Measurements from ENCODE around the gene CATSPER3. TPM values are rescaled to one million over a fixed set of nuclear protein-coding genes. Genes with fewer than 3 reads are reported as not detected.
A peak's percentile ranks its signal among the peaks of the same experiment; 100 is the strongest.

The CATSPER3 gene
- total and polyA plus RNA-seq, 2 experiments from 2014 or later, result 0.11 to 0.14 TPM

GRCh38 chr5:135032999-135033861, 65.5 kb downstream of the CATSPER3 start:
- Histone ChIP-seq H3K27me3 (replicated peaks; ENCODE audit: insufficient read depth) (peaks cover 86% of the 10 kb centered on the region), H3K4me3 (peak overlapping the region; percentile 59), H3K9me3 (ENCODE audit: low read depth) (no peaks in the 10 kb centered on the region), H4K20me1 (ENCODE audit: insufficient read depth) (no peaks in the 10 kb centered on the region), H3K9ac (no peak overlapping the region), H3F3A (ENCODE audit: insufficient read depth) (no peaks in the 10 kb centered on the region), H3K9me2 (ENCODE audit: insufficient read depth) (no peaks in the 10 kb centered on the region), H3K79me2 (ENCODE audit: insufficient read depth) (no peaks in the 10 kb centered on the region), H2AFZ (peak overlapping the region; percentile 62), H3K4me2 (ENCODE audit: unreplicated experiment) (peak overlapping the region; percentile 53), H3K36me3 (ENCODE audit: low read depth) (no peaks in the 10 kb centered on the region), H3K27ac (no peak overlapping the region), H3K4me1 (ENCODE audit: insufficient read depth) (no peaks in the 10 kb centered on the region; the same call in 1 of the 2 replicates)
- in situ Hi-C loops (cut with MboI), result no loop called here
- TF ChIP-seq EZH2 (IDR thresholded peaks at IDR 0.05; ENCODE audit: insufficient read depth, poor library complexity, severe bottlenecking) (peak; percentile 80), EZH2phosphoT487 (IDR thresholded peaks at IDR 0.05; ENCODE audit: insufficient read depth, low read depth) (peak; percentile 31; the same call in 1 of the 2 replicates)
- WGBS, 2 experiments (ENCODE audit: low coverage in 1 of 2, low lambda C conversion rate in 2 of 2, missing lambda C conversion rate in 2 of 2), result 7% methylated on average over 66 to 67 of the region's 89 CpGs
- DNase-seq, result peak; percentile 54

- no peaks in the 10 kb centered on the region for H3F3A ChIP-seq (ENCODE audit: insufficient read depth)
- peaks cover 86% of the 10 kb centered on the region for H3K27me3 ChIP-seq (replicated peaks; ENCODE audit: insufficient read depth)
- TF ChIP-seq EZH2 (IDR thresholded peaks at IDR 0.05; ENCODE audit: insufficient read depth, poor library complexity, severe bottlenecking), result no peak
- TF ChIP-seq EZH2phosphoT487 (IDR thresholded peaks at IDR 0.05; ENCODE audit: insufficient read depth, low read depth), result no peak
- H3K79me2 ChIP-seq (ENCODE audit: insufficient read depth), result no peaks in the 10 kb centered on the region
- no peaks in the 10 kb centered on the region for H3K9me2 ChIP-seq (ENCODE audit: insufficient read depth)
- H2AFZ ChIP-seq, result peak within 1 kb of the TSS; percentile 62
- peak within 1 kb of the TSS; percentile 59 for H3K4me3 ChIP-seq
- H3K9ac ChIP-seq, result no peak within 1 kb of the TSS
- H4K20me1 ChIP-seq (ENCODE audit: insufficient read depth), result no peaks in the 10 kb centered on the region
- in situ Hi-C loops (cut with MboI), result no loop called here
- no peak within 1 kb of the TSS for H3K27ac ChIP-seq
- no peaks in the 10 kb centered on the region; the same call in 1 of the 2 replicates for H3K4me1 ChIP-seq (ENCODE audit: insufficient read depth)
- DNase-seq, result peak; percentile 62
- no peaks in the 10 kb centered on the region for H3K36me3 ChIP-seq (ENCODE audit: low read depth)
- no peaks in the 10 kb centered on the region for H3K9me3 ChIP-seq (ENCODE audit: low read depth)
- WGBS, 2 experiments (ENCODE audit: low coverage in 1 of 2, low lambda C conversion rate in 2 of 2, missing lambda C conversion rate in 2 of 2), result 0 to 1% methylated on average over 7 to 34 of the region's 49 CpGs
- peak within 1 kb of the TSS; percentile 53 for H3K4me2 ChIP-seq (ENCODE audit: unreplicated experiment)
Observed at GRCh38 chr5:135033901-135034235, 66.2 kb downstream of the CATSPER3 start, which contains the start of gene PITX1. Gene PITX1, minus strand, starts transcription at chr5:135034228. Its CDS starts 347 bp downstream, at chr5:135033881.

- H3K27me3 ChIP-seq (replicated peaks; ENCODE audit: insufficient read depth), result peaks cover 86% of the 10 kb centered on the region
Observed at GRCh38 chr5:135034236-135034962, 66.7 kb downstream of the CATSPER3 start.

DNA sequence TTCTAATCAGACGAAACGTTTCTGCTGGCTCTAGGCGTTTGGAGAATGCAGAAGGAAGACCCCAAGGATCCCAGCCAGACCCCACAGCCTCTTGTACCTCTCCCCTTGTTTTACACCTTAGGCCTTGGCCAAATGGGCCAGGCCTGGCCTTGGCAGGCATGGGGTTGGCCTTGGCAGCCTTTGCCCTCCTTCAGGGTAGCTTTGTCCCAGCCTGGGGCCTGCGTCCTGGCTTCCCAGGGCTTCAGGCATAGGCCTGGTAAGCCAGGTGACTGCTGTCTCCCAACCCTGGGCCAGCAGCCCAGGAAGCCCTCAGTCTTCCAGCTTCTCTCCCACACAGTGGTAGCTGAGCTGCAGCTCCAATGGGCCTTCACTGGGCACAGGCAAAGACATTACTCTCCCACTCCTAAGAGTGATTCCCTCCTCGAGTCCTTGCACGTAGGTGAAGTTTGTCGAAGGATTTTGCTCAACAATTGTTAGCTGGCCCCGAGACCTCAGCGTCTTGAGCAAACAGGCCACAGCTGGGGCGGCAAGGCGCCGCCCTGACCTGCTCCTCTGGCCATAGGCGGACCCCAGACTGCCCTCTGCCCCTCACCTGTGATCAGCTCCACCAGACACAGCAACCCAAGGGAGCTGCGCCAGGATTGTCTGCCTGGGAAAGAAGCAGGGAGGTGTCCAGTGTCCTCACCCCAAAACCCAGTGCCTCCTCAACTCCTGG, 67.4 kb downstream of the CATSPER3 start:
- in situ Hi-C loops (cut with MboI), result no loop called here
- Histone ChIP-seq H3K9me2 (ENCODE audit: insufficient read depth) (no peaks in the 10 kb centered on the region), H4K20me1 (ENCODE audit: insufficient read depth) (no peaks in the 10 kb centered on the region), H3K4me3 (no peak overlapping the region), H3K9me3 (ENCODE audit: low read depth) (no peaks in the 10 kb centered on the region), H3K27ac (no peak overlapping the region), H3K27me3 (replicated peaks; ENCODE audit: insufficient read depth) (peaks cover 86% of the 10 kb centered on the region), H3F3A (ENCODE audit: insufficient read depth) (no peaks in the 10 kb centered on the region), H3K4me1 (ENCODE audit: insufficient read depth) (no peaks in the 10 kb centered on the region; the same call in 1 of the 2 replicates), H3K4me2 (ENCODE audit: unreplicated experiment) (no peak overlapping the region), H3K79me2 (ENCODE audit: insufficient read depth) (no peaks in the 10 kb centered on the region), H2AFZ (no peak overlapping the region), H3K36me3 (ENCODE audit: low read depth) (no peaks in the 10 kb centered on the region), H3K9ac (no peak overlapping the region)
- WGBS, 2 experiments (ENCODE audit: low coverage in 1 of 2, low lambda C conversion rate in 2 of 2, missing lambda C conversion rate in 2 of 2), result 78 to 83% methylated on average over 14 of the region's 14 CpGs
- DNase-seq, result no peak
- peak; percentile 31 for TF ChIP-seq EZH2 (IDR thresholded peaks at IDR 0.05; ENCODE audit: insufficient read depth, poor library complexity, severe bottlenecking)
- no peak for TF ChIP-seq EZH2phosphoT487 (IDR thresholded peaks at IDR 0.05; ENCODE audit: insufficient read depth, low read depth)

More at GRCh38 chr5:135034236-135034962, 66.7 kb downstream of the CATSPER3 start:
- Histone ChIP-seq H3F3A (ENCODE audit: insufficient read depth) (no peaks in the 10 kb centered on the region), H2AFZ (peak overlapping the region; percentile 29; the same call in 1 of the 2 replicates), H3K27ac (no peak overlapping the region), H3K9me2 (ENCODE audit: insufficient read depth) (no peaks in the 10 kb centered on the region), H3K4me1 (ENCODE audit: insufficient read depth) (no peaks in the 10 kb centered on the region; the same call in 1 of the 2 replicates), H4K20me1 (ENCODE audit: insufficient read depth) (no peaks in the 10 kb centered on the region), H3K4me3 (peak overlapping the region; percentile 59), H3K36me3 (ENCODE audit: low read depth) (no peaks in the 10 kb centered on the region), H3K9me3 (ENCODE audit: low read depth) (no peaks in the 10 kb centered on the region), H3K9ac (no peak overlapping the region), H3K4me2 (ENCODE audit: unreplicated experiment) (peak overlapping the region; percentile 46), H3K79me2 (ENCODE audit: insufficient read depth) (no peaks in the 10 kb centered on the region)
- TF ChIP-seq EZH2 (IDR thresholded peaks at IDR 0.05; ENCODE audit: insufficient read depth, poor library complexity, severe bottlenecking), result peak; percentile 66
- TF ChIP-seq EZH2phosphoT487 (IDR thresholded peaks at IDR 0.05; ENCODE audit: insufficient read depth, low read depth), result no peak
- in situ Hi-C loops (cut with MboI), result no loop called here
- 15 to 23% methylated on average over 34 to 59 of the region's 65 CpGs for WGBS, 2 experiments (ENCODE audit: low coverage in 1 of 2, low lambda C conversion rate in 2 of 2, missing lambda C conversion rate in 2 of 2)
- peak; percentile 44 for DNase-seq

Measured in GM23248 (cell line).